ENCODE data around the gene ZNF444. TPM values are rescaled to one million over a fixed set of nuclear protein-coding genes. Genes with fewer than 3 reads are reported as not detected.
"Not testable (repeated sequence)": the region's sequence is repeated elsewhere in the genome, so short reads cannot be mapped to it uniquely, and the experiment has no call there.

Gene ZNF444
- total and polyA plus RNA-seq, 2 of the 8 experiments (the other 6 are each of a cell fraction or from before 2014, with no cell fraction given), result 49.5 to 54.5 TPM

DNA sequence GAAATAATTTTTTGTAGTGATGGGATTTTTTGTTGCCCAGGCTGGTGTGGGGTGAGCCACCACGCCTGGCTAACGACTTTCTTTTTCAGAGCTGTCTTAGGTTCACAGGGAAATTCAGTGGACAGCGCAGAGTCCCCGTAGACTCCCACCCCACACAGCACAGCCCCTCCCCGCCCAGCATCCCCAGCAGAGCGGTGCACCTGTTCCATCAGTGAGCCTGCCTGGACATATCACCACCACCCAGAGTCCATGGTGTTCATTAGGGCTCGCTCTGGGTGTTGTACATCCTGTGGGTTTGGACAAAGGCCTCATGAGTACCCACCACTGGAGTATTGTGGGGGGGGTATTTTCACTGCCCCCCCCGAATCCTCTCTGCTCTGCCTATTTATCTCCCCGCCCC lies 68.9 kb downstream of the ZNF444 start:
- H2AK5ac ChIP-seq (ENCODE audit: low read depth, low read length); H4K5ac ChIP-seq (ENCODE audit: insufficient read length, low read depth, low read length); H2BK5ac ChIP-seq (ENCODE audit: low read depth, low read length): not testable (repeated sequence)

More for the DNA sequence above, 68.9 kb downstream of the ZNF444 start:
- H3K79me2 ChIP-seq (ENCODE audit: control insufficient read depth in 1 of 2, insufficient read depth in 2 of 2, low read length in 2 of 2); H3K9ac ChIP-seq (replicated peaks in 1 of 4; ENCODE audit: extremely low read depth in 1 of 4, low read depth in 3 of 4, low read length in 3 of 4); H2BK12ac ChIP-seq (ENCODE audit: low read depth, low read length); H2BK120ac ChIP-seq (replicated peaks; ENCODE audit: low read depth, low read length); H3K4ac ChIP-seq (replicated peaks; ENCODE audit: insufficient read length, low read depth, low read length); H2BK20ac ChIP-seq (ENCODE audit: low read length); H3K56ac ChIP-seq (replicated peaks; ENCODE audit: insufficient read length, low read depth, low read length); H3K4me2 ChIP-seq (ENCODE audit: insufficient read depth in 1 of 2, low read depth in 2 of 2, low read length in 2 of 2); H3K23ac ChIP-seq (ENCODE audit: insufficient read length); H2BK15ac ChIP-seq (ENCODE audit: low read length); H3K36me3 ChIP-seq (ENCODE audit: control insufficient read depth in 2 of 4, insufficient read depth in 4 of 4, low read length in 3 of 4); H3K9me3 ChIP-seq (ENCODE audit: insufficient read depth in 2 of 2, low read depth in 1 of 2, low read length in 1 of 2); H3K4me3 ChIP-seq (ENCODE audit: extremely low read depth in 1 of 4, insufficient read depth in 2 of 4, low read depth in 3 of 4, low read length in 4 of 4); H2AFZ ChIP-seq (ENCODE audit: low read length); POLR2A ChIA-PET (ENCODE audit: partially characterized antibody); H4K91ac ChIP-seq (replicated peaks; ENCODE audit: insufficient read length, low read length); FAIRE-seq; H3K14ac ChIP-seq (ENCODE audit: insufficient read length); H3K27me3 ChIP-seq (replicated peaks in 1 of 4; ENCODE audit: control insufficient read depth in 3 of 4, extremely low read depth in 1 of 4, insufficient read depth in 3 of 4, low read length in 3 of 4); H3K79me1 ChIP-seq (ENCODE audit: low read depth, low read length); H3K23me2 ChIP-seq (ENCODE audit: low read depth, low read length); H4K8ac ChIP-seq (ENCODE audit: extremely low read depth, insufficient read depth, low read length); H3K18ac ChIP-seq (ENCODE audit: extremely low read depth, low read length); DNase-seq (ENCODE audit: low read depth in 1 of 2, low spot score in 2 of 2); H3K27ac ChIP-seq (ENCODE audit: low read depth, low read length); H3K4me1 ChIP-seq (replicated peaks in 1 of 4; ENCODE audit: control insufficient read depth in 3 of 4, insufficient read depth in 4 of 4, low read length in 3 of 4); H4K20me1 ChIP-seq (replicated peaks in 1 of 2; ENCODE audit: control insufficient read depth in 1 of 2, insufficient read depth in 2 of 2, low read length in 2 of 2): not testable (repeated sequence)
- CTCF ChIA-PET (ENCODE audit: partially characterized antibody), result interaction anchor here (0.9 to 2.5 kb wide), 6 partner anchors 10 to 58 kb away, joined by 3 to 21 read pairs (median 4); no protein-coding TSS in a partner anchor
- WGBS, 2 experiments (ENCODE audit: extremely low coverage in 1 of 2, insufficient coverage in 1 of 2, insufficient read length in 1 of 2, insufficient replicate concordance in 2 of 2, low coverage in 1 of 2, low lambda C conversion rate in 2 of 2, missing lambda C conversion rate in 1 of 2), result 84% methylated on average over 6 of the region's 9 CpGs; no CpG with 5 or more reads in 1 of the 2 experiments

Small RNA genes lying within 50 kb of the gene (small RNA-seq; reads per million reads assigned to genes)
- gene AC024580.2 (ENCODE audit: insufficient read depth) (not detected), gene RF00019 (ENCODE audit: insufficient read depth) (not detected)

Other genes with a start within 250 kb of the ZNF444 start
- gene NLRP13, start 209.0 kb upstream of the ZNF444 start, total RNA-seq (2021; fragmentation: NEBNext Ultra II Directional; extraction: Animal tissue kit (Norgen Biotek cat#: 25700)), result not detected in 2 replicates
- not detected in 2 replicates for gene NLRP13, start 209.0 kb upstream of the ZNF444 start, polyA plus RNA-seq (2011; rRNA removed)
- gene NLRP8, start 193.5 kb upstream of the ZNF444 start, total RNA-seq (2021; fragmentation: NEBNext Ultra II Directional; extraction: Animal tissue kit (Norgen Biotek cat#: 25700)), result not detected in 2 replicates
- not detected in 2 replicates for gene NLRP8, start 193.5 kb upstream of the ZNF444 start, polyA plus RNA-seq (2011; rRNA removed)
- not detected in 2 replicates for gene NLRP5, start 154.5 kb upstream of the ZNF444 start, total RNA-seq (2021; fragmentation: NEBNext Ultra II Directional; extraction: Animal tissue kit (Norgen Biotek cat#: 25700))
- gene NLRP5, start 154.5 kb upstream of the ZNF444 start, polyA plus RNA-seq (2011; rRNA removed), result not detected in 2 replicates
- 56.0 and 57.3 TPM in 2 replicates for gene ZNF787, start 20.0 kb upstream of the ZNF444 start, total RNA-seq (2021; fragmentation: NEBNext Ultra II Directional; extraction: Animal tissue kit (Norgen Biotek cat#: 25700))
- 19.7 and 37.8 TPM in 2 replicates for gene ZNF787, start 20.0 kb upstream of the ZNF444 start, polyA plus RNA-seq (2011; rRNA removed)
- gene GALP, start 34.7 kb downstream of the ZNF444 start, total RNA-seq (2021; fragmentation: NEBNext Ultra II Directional; extraction: Animal tissue kit (Norgen Biotek cat#: 25700)), result not detected in 2 replicates
- 0.14 and 0.19 TPM in 2 replicates for gene GALP, start 34.7 kb downstream of the ZNF444 start, polyA plus RNA-seq (2011; rRNA removed)
- gene ZSCAN5B, start 56.5 kb downstream of the ZNF444 start, total RNA-seq (2021; fragmentation: NEBNext Ultra II Directional; extraction: Animal tissue kit (Norgen Biotek cat#: 25700)), result not detected in 2 replicates
- 0.03 TPM in 1 of 2 replicates, not detected in the other for gene ZSCAN5B, start 56.5 kb downstream of the ZNF444 start, polyA plus RNA-seq (2011; rRNA removed)
- not detected in 2 replicates for gene ZSCAN5C, start 61.0 kb downstream of the ZNF444 start, total RNA-seq (2021; fragmentation: NEBNext Ultra II Directional; extraction: Animal tissue kit (Norgen Biotek cat#: 25700))
- gene ZSCAN5C, start 61.0 kb downstream of the ZNF444 start, polyA plus RNA-seq (2011; rRNA removed), result not detected in 2 replicates
- gene EDDM13, start 131.5 kb downstream of the ZNF444 start, total RNA-seq (2021; fragmentation: NEBNext Ultra II Directional; extraction: Animal tissue kit (Norgen Biotek cat#: 25700)), result not detected in 2 replicates
- not detected in 2 replicates for gene EDDM13, start 131.5 kb downstream of the ZNF444 start, polyA plus RNA-seq (2011; rRNA removed)
- 11.0 and 15.0 TPM in 2 replicates for gene ZSCAN5A, start 173.6 kb downstream of the ZNF444 start, total RNA-seq (2021; fragmentation: NEBNext Ultra II Directional; extraction: Animal tissue kit (Norgen Biotek cat#: 25700))
- 8.6 and 12.4 TPM in 2 replicates for gene ZSCAN5A, start 173.6 kb downstream of the ZNF444 start, polyA plus RNA-seq (2011; rRNA removed)

Data from H1 (cell line).